Mononuclear cell (primary cell): ENCODE results near the gene MYOCD. TPM values are rescaled to one million over a fixed set of nuclear protein-coding genes. Genes with fewer than 3 reads are reported as not detected.

Experiments used
- H3K27me3 ChIP-seq: 2 replicates; pipeline ENCODE4 v1.6.0; 2011; ENCODE audit warnings: low read length, control low read depth; ENCODE audit not compliant: insufficient read depth
- H3K4me1 ChIP-seq: 2 replicates; pipeline ENCODE4 v1.5.1; 2011; ENCODE audit warnings: mild to moderate bottlenecking, low read length, control low read depth; ENCODE audit not compliant: insufficient read depth
- H3K4me3 ChIP-seq: 2 replicates; pipeline ENCODE4 v1.5.1; 2011; ENCODE audit warnings: mild to moderate bottlenecking, low read length, moderate library complexity
- H3K9me3 ChIP-seq: 2 replicates; pipeline ENCODE4 v1.5.1; 2011; ENCODE audit warnings: low read depth, mild to moderate bottlenecking, control low read depth, low read length
- total RNA-seq: library from RNA; depleted of rRNA; stranded (reverse); fragments of >200 nt; gene quantifications from one replicate; pipeline ENCODE4 v1.2.3, GENCODE V29; 2012

The MYOCD gene, protein sequence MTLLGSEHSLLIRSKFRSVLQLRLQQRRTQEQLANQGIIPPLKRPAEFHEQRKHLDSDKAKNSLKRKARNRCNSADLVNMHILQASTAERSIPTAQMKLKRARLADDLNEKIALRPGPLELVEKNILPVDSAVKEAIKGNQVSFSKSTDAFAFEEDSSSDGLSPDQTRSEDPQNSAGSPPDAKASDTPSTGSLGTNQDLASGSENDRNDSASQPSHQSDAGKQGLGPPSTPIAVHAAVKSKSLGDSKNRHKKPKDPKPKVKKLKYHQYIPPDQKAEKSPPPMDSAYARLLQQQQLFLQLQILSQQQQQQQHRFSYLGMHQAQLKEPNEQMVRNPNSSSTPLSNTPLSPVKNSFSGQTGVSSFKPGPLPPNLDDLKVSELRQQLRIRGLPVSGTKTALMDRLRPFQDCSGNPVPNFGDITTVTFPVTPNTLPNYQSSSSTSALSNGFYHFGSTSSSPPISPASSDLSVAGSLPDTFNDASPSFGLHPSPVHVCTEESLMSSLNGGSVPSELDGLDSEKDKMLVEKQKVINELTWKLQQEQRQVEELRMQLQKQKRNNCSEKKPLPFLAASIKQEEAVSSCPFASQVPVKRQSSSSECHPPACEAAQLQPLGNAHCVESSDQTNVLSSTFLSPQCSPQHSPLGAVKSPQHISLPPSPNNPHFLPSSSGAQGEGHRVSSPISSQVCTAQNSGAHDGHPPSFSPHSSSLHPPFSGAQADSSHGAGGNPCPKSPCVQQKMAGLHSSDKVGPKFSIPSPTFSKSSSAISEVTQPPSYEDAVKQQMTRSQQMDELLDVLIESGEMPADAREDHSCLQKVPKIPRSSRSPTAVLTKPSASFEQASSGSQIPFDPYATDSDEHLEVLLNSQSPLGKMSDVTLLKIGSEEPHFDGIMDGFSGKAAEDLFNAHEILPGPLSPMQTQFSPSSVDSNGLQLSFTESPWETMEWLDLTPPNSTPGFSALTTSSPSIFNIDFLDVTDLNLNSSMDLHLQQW
- total RNA-seq, result not detected

DNA sequence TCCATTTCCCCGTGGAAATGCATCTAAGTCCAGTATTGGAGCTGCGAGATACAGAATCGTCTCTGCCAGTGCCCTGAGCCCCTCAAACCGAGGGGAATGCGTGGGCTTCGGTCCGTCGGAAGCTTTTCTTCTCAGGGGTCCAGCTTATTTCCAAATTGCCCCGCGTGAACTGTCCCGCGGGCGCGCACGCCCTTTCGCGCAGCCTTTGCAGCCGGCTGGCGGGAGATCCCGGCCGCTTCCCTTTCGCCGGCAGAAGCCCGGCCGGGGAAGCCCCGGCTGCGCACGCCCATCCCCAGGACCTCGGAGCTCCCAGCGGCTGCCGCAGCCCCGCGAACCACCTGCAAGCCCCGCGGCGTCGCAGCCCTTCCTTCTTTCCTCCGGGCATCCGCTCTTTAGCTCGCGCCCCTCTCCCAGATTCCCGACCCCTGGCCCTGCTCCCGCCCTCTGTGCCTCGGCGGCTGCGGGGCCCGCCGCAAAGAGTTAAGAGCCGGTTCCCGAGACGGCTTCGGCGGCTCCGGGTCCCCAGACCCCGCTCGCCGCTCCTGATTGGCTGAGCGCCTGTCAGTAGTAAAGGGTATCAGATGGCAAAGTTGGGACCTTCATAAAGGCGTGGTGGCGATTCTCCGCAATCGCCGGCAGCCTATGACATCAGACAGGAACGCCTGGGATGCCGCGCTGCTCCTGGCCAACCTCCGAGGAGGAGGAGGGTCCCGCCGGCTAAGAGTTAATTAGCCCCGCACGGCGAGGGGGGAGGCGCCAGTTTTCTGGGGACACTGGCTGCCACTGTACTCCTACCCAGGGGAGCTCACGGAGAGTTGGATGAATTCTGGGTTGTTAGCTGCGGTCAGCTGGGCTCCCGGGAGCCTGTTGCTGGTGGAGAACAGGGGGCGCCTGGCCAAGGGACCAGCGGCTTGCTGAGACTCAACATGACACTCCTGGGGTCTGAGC, at the start of gene MYOCD:
TSS of gene MYOCD (plus strand) at position 628 of the 948 bp plus-strand sequence. CDS start at position 927, 299 bp downstream.
- Histone ChIP-seq H3K4me1 (no peaks in the 10 kb centered on the region), H3K4me3 (no peak within 1 kb of the TSS), H3K9me3 (no peaks in the 10 kb centered on the region), H3K27me3 (peaks cover 31% of the 10 kb centered on the region)

DNA sequence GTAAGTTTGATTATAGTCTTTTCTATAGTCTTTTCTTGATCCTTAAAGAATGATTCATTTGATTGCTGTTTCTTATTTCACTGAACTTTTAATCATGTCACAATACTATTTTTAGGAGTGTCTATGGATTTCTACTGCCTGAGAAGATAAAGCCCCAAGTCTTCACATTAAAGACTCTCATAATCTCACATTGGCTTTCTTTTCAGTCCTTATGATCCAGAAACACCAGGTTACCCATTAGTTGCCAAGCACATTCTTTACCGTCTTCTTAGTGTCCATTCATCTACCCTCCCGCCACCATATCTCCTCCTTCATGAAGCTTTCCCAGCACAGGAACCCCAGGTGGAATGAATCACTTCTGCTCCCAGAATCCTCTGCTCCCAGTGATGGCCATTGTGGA, 49.5 kb upstream of the MYOCD start:
- no peaks in the 10 kb centered on the region for H3K27me3 ChIP-seq
- no peaks in the 10 kb centered on the region for H3K9me3 ChIP-seq
- H3K4me3 ChIP-seq, result no peak overlapping the region
- H3K4me1 ChIP-seq, result no peaks in the 10 kb centered on the region

DNA sequence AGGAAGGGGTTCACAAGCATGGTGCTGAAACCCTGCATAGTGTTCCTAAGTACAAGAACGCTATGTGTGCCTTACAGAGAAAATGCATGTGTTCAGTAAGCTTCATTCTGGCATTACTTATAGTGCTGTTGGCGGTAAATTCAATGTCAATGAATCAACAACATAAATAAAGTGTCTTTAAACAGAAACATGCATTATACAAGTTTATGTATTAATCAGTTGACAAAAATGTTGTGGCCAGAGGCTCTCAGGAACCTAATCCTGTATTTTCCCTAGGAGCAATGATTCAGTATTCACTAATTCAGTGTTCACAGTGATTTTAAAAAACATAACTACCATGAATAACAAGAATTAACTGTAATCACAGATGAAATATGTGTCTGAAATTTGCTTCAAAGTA, 47.1 kb upstream of the MYOCD start:
- no peaks in the 10 kb centered on the region for H3K9me3 ChIP-seq

DNA sequence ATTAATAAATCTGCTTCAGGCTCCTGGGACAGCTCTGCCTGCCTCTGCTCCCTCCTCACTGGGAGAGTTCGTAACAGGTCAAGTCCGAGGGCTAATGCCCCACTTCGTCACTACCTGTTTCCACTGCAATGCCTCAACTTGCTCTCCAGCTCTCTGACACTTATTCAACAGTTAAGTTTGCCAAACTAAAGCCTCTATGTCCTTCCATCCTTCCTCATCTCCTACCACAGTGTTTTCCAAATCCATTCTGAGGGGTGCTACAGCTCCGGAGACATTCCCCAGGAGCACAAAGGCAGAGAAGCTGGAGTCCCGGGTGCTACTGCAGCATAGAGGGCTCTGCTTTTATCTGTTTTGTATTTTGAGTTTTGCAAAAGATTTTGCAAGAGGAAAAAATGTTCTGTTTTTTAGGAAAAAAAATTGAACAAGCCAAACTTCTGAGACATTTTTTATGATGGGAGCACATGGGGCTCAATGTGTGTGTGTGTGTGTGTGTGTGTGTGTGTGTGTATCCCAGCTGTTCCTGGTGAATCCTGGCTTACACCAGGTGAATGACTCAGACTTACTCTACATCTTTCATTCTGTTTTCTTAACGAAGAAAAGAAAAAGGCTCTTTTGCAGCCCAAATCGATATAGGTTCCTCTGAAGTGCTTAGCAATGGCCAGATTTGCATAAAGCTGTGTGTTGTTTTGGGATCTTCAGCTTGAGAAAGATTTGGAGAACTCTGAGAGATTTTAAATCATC, 46.1 kb upstream of the MYOCD start:
- no peaks in the 10 kb centered on the region for H3K27me3 ChIP-seq
- no peaks in the 10 kb centered on the region for H3K4me1 ChIP-seq

More for the DNA sequence above, 47.1 kb upstream of the MYOCD start:
- Histone ChIP-seq H3K4me3 (no peak overlapping the region), H3K4me1 (no peaks in the 10 kb centered on the region), H3K27me3 (no peaks in the 10 kb centered on the region)

DNA sequence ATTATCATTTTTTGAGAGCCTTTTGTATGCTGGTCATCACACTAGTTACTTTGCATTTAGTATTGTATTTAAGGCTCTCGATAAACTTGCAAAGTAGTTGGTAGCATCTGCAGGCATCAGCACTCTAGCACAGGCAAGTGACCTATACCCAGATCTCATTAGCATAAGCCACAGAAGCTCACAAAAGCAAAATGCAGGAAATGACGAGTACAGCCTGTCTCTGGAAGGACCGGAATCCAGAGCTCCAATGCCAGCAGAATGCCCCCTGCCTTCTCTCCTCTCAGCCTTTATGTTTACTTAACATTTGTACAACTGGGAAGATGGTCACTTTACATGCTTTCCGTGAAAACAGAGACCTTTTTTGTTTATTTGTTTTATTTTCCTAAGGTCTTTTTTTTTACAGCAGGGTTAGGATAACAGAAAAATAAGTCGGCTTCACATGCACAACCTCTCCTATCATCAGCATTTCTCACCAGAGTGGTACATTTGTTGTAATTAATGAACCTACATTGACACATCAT, 45.4 kb upstream of the MYOCD start:
- no peaks in the 10 kb centered on the region for H3K4me1 ChIP-seq
- H3K27me3 ChIP-seq, result no peaks in the 10 kb centered on the region
- H3K4me3 ChIP-seq, result no peak overlapping the region
- H3K9me3 ChIP-seq, result no peaks in the 10 kb centered on the region

More for the DNA sequence above, 46.1 kb upstream of the MYOCD start:
- no peak overlapping the region for H3K4me3 ChIP-seq
- H3K9me3 ChIP-seq, result no peaks in the 10 kb centered on the region

DNA sequence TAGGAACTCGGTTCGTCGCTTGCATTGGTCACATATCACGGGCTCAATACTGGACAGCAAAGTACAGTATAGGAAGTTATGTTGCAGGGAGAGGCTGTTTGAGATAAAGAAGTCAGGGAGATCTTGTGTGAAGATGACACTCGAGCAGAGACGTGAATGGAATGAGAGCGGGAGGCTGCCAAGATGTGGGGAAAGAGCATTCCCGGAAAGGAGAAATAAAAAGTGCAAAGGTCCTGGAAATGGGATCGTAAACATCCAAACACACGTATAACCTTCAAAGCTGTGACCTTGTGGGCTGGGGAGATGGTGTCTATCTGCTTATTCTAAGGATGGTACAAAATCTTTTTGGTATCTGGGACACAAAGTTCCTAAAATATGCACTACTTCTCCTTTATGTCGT, 43.0 kb upstream of the MYOCD start:
- Histone ChIP-seq H3K9me3 (no peaks in the 10 kb centered on the region), H3K4me3 (no peak overlapping the region), H3K4me1 (no peaks in the 10 kb centered on the region), H3K27me3 (no peaks in the 10 kb centered on the region)

DNA sequence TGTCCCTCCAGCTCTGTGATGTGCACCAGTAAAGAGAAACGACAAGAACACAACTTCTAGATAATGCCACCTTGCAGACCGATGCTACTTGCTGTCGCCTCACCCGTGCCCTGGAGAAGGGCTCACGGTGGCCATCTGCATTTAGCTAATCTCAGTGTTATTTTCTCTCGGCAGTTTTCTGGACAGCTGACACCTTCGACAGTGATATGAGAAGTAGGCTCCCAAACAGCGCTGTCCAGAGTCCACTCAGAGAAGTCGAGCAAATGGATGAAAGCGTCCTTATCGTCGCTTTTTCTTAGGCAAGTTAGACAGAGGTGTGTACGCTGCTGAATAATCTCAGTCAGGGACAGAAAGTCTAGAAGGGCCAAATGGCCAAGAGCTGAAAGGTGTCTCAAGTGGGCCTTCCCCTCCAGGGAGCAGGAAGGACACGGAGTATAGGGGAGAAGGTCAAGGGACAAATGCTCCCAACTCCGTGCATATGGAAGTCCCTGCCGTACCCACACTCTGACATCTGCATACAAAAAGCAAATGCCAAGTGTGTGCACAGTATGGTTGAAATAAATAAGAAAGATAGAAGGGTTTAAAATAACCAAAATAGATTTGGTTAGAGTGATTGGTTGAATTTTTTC, 42.4 kb upstream of the MYOCD start:
- Histone ChIP-seq H3K4me3 (no peak overlapping the region), H3K4me1 (no peaks in the 10 kb centered on the region), H3K9me3 (no peaks in the 10 kb centered on the region), H3K27me3 (no peaks in the 10 kb centered on the region)

DNA sequence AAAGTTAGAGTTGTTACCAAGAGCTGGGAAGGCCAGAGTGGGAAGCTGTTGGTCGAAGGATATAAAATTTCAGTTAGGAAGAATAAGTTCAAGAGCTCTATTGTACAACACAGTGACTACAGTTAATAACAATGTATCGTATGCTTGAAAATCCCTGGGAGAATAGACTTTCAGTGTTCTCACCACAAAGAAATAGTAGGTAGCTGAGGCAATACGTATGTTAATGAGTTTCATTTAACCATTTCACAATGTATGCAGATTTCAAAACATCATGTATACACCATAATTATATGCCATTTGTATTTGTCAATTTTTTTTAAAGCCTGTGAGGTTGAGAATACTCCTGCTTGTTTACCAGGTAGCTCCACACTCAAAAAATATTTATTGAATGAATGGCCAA, 41.5 kb upstream of the MYOCD start:
- no peak overlapping the region for H3K4me3 ChIP-seq
- H3K4me1 ChIP-seq, result no peaks in the 10 kb centered on the region
- no peaks in the 10 kb centered on the region for H3K27me3 ChIP-seq
- H3K9me3 ChIP-seq, result no peaks in the 10 kb centered on the region

DNA sequence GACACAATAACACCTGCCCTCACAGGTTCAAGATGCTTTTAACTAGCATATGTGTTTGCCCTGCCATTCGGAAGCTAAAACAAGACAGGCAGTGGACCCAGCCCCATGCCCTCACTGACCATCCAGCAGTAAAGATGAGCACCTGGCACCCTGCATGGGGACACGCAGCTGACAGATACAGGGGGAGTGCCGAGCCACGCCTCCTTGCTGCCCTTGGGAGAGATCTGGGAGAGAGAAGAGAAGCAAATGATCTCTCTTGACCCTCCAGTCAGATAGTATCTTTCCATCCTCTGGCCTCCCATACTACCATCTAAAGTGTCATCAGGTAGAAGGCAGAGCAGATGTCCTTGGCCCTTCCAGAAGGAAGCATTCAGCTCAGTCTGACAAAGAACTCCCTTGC, 40.6 kb upstream of the MYOCD start:
- Histone ChIP-seq H3K4me3 (no peak overlapping the region), H3K27me3 (no peaks in the 10 kb centered on the region), H3K4me1 (no peaks in the 10 kb centered on the region), H3K9me3 (no peaks in the 10 kb centered on the region)

DNA sequence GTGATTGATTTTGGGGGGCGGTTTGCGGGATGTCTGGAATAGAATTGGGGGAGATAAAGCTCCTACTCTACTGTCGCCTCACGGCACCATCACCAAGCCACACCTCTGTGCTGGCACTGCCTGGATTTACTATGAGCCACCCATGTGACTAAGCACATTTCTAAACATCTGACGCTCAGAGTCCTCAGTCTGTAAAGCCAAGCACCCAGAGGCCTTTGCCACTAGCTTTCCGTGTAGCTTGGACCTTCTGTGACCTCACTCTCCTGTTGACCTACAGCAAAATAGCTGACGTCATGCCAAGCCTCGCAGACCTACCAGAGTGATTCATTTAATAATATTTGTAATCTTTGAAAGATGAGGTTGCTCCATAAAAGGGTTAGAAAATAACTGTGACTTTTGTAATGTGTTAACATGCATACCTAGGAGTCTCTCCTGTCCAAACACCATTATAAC, 38.5 kb upstream of the MYOCD start:
- H3K4me1 ChIP-seq, result no peaks in the 10 kb centered on the region
- H3K9me3 ChIP-seq, result no peaks in the 10 kb centered on the region
- no peaks in the 10 kb centered on the region for H3K27me3 ChIP-seq
- H3K4me3 ChIP-seq, result no peak overlapping the region

DNA sequence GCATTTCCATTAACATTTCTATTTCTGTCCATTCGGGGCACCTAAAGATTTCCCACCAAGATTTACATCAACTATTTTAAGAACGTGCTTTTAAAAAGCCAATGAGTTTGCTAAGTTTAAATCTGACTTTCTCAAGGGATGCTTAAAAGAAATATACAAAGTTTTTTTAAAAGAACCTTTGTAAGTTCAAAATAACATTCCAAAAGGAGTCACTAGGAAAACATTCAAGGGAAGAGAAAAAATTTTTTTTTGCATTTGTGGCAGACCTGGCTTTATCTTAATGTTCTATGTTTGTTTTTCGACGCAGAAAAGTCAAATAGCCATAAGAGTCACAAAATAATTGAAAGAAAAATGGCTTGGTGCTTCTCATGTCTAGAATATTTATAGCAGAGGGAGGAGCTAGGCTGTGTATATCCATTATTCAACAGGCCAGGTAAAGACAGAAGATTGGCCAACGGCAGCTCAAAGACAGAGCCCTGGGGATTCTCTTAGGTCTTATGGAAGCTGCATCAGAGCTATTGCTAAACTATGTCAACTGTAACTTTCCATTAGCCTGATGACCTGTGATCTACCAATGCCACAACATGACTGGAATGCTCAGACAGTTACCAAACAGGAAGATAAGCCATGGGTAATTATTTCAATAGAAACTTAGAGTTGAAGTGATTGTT, 37.8 kb upstream of the MYOCD start:
- no peaks in the 10 kb centered on the region for H3K27me3 ChIP-seq
- H3K9me3 ChIP-seq, result no peaks in the 10 kb centered on the region
- no peaks in the 10 kb centered on the region for H3K4me1 ChIP-seq
- H3K4me3 ChIP-seq, result no peak overlapping the region

DNA sequence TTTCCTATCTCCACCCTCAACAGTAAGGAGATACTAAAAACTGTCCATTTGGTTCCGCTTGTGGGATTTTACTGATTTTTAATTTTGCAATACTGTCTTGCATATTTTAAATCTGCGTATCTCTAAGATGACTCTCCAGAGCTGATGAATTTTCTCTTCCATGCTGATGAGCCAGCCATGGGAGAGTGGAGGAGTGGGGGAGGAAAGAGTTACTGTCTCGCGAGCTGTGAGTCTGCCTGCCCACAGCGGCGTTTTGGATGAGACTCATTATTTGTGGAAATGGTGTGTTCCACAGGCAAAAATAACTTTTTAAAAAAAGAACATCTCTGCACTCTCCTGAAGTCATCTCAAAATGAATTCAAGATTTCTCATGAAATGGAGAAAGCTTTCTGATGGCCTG, 34.6 kb upstream of the MYOCD start:
- Histone ChIP-seq H3K27me3 (no peaks in the 10 kb centered on the region), H3K4me3 (no peak overlapping the region), H3K9me3 (no peaks in the 10 kb centered on the region), H3K4me1 (no peaks in the 10 kb centered on the region)

DNA sequence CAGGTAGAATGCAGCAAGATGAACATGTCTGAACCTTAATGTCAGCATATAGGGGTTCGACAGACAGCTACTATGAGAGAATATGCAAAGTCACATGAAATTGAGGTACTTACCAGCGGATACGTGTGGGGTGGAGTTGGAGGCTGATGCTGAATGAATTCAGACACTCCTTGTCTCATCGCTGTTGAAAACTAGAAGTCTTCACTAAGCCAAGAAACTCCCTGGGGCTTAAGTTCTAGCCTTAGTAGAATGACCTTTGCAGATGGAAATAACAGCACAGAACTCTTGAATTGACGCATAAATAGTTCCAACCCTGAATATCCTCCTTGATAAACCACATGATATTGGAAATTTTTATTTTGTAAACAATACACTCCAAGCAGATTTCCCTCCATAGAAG, 32.9 kb upstream of the MYOCD start:
- no peaks in the 10 kb centered on the region for H3K9me3 ChIP-seq
- no peaks in the 10 kb centered on the region for H3K4me1 ChIP-seq
- no peaks in the 10 kb centered on the region for H3K27me3 ChIP-seq
- no peak overlapping the region for H3K4me3 ChIP-seq
